Osteocyte (in vitro differentiated cells): ENCODE data around the gene PDE4D. TPM values are rescaled to one million over a fixed set of nuclear protein-coding genes. Genes with fewer than 3 reads are reported as not detected.

Experiments
- DNase-seq: peaks from one replicate; pipeline ENCODE4 v3.0.0; 2021; ENCODE audit warnings: mixed read lengths; ENCODE audit not compliant: unreplicated experiment; ENCODE audit errors: extremely low spot score
- H3K27ac Mint-ChIP-seq: one replicate; pipeline ENCODE4 v1.8.0; 2021; ENCODE audit warnings: mild to moderate bottlenecking, mixed read lengths; ENCODE audit not compliant: unreplicated experiment
- H3K27me3 Mint-ChIP-seq: one replicate; pipeline ENCODE4 v1.8.0; 2021; ENCODE audit warnings: mixed read lengths; ENCODE audit not compliant: unreplicated experiment
- H3K36me3 Mint-ChIP-seq: one replicate; pipeline ENCODE4 v1.8.0; 2021; ENCODE audit warnings: mixed read lengths; ENCODE audit not compliant: unreplicated experiment
- H3K4me1 Mint-ChIP-seq: one replicate; pipeline ENCODE4 v1.8.0; 2021; ENCODE audit warnings: mixed read lengths; ENCODE audit not compliant: unreplicated experiment
- H3K4me3 Mint-ChIP-seq: one replicate; pipeline ENCODE4 v1.8.0; 2021; ENCODE audit warnings: mild to moderate bottlenecking, moderate library complexity, mixed read lengths; ENCODE audit not compliant: unreplicated experiment
- H3K9me3 Mint-ChIP-seq: one replicate; pipeline ENCODE4 v1.8.0; 2021; ENCODE audit warnings: mixed read lengths; ENCODE audit not compliant: unreplicated experiment
- CTCF ChIP-seq: fragments of 200-600 bp; sonication (generic); IDR thresholded peaks from 2 replicates; pipeline ENCODE4 v1.5.0; 2021; ENCODE audit warnings: antibody characterized with exemption, mild to moderate bottlenecking, moderate library complexity
- total RNA-seq: library from RNA; stranded (reverse); gene quantifications from 2 replicates; pipeline ENCODE4 v1.2.1, GENCODE V29; 2021

PDE4D gene
- total RNA-seq, 1 donor from 2014 or later = 24.2 TPM

- Mint-ChIP-seq H3K36me3 (no peaks in the 10 kb centered on the region), H3K27ac (no peak overlapping the region), H3K4me1 (no peaks in the 10 kb centered on the region), H3K27me3 (no peaks in the 10 kb centered on the region), H3K4me3 (no peak overlapping the region), H3K9me3 (no peaks in the 10 kb centered on the region)
- no peak for TF ChIP-seq CTCF
- DNase-seq = no peak
Measured at GRCh38 chr5:59654691-59655090, 238.8 kb downstream of the PDE4D start.

- Mint-ChIP-seq H3K36me3 (no peaks in the 10 kb centered on the region), H3K27ac (no peak overlapping the region), H3K27me3 (no peaks in the 10 kb centered on the region), H3K9me3 (no peaks in the 10 kb centered on the region), H3K4me3 (no peak overlapping the region), H3K4me1 (peaks cover 1% of the 10 kb centered on the region)
- DNase-seq = no peak
- TF ChIP-seq CTCF = no peak
Measured at GRCh38 chr5:59652449-59652848, 241.1 kb downstream of the PDE4D start.

GRCh38 chr5:59648949-59649921, 244.3 kb downstream of the PDE4D start:
- Mint-ChIP-seq H3K27ac (no peak overlapping the region), H3K9me3 (no peaks in the 10 kb centered on the region), H3K27me3 (no peaks in the 10 kb centered on the region), H3K4me3 (no peak overlapping the region), H3K4me1 (peaks cover 1% of the 10 kb centered on the region), H3K36me3 (no peaks in the 10 kb centered on the region)
- DNase-seq = no peak
- no peak for TF ChIP-seq CTCF

GRCh38 chr5:59648038-59648831, 245.3 kb downstream of the PDE4D start:
- Mint-ChIP-seq H3K27ac (no peak overlapping the region), H3K9me3 (no peaks in the 10 kb centered on the region), H3K4me3 (no peak overlapping the region), H3K4me1 (peaks cover 1% of the 10 kb centered on the region), H3K27me3 (no peaks in the 10 kb centered on the region), H3K36me3 (no peaks in the 10 kb centered on the region)
- no peak for DNase-seq
- no peak for TF ChIP-seq CTCF

- Mint-ChIP-seq H3K27ac (no peak overlapping the region), H3K36me3 (no peaks in the 10 kb centered on the region), H3K4me3 (no peak overlapping the region)
Measured at GRCh38 chr5:59645380-59645779, 248.1 kb downstream of the PDE4D start.

More at GRCh38 chr5:59645380-59645779, 248.1 kb downstream of the PDE4D start:
- Mint-ChIP-seq H3K4me1 (peaks cover 6% of the 10 kb centered on the region), H3K9me3 (no peaks in the 10 kb centered on the region), H3K27me3 (no peaks in the 10 kb centered on the region)
- no peak for TF ChIP-seq CTCF
- no peak for DNase-seq
